ENCODE results near the gene FREM1.

The FREM1 gene

GRCh38 chr9:14883310-14883944, 26.8 kb downstream of the FREM1 start:
- no peak overlapping the region for H3K4me3 ChIP-seq (replicated peaks; ENCODE audit: low read depth, low read length)
- H3K36me3 ChIP-seq (ENCODE audit: control insufficient read depth, insufficient read depth, low read length) = no peaks in the 10 kb centered on the region
- no peak for TF ChIP-seq CTCF (IDR thresholded peaks at IDR 0.05; ENCODE audit: insufficient read depth, low read length, poor library complexity, severe bottlenecking)
- DNase-seq (ENCODE audit: extremely low read depth, insufficient read length) = no peak
- H3K27me3 ChIP-seq (replicated peaks; ENCODE audit: control insufficient read depth, insufficient read depth, low read length) = no peaks in the 10 kb centered on the region

GRCh38 chr9:14882090-14882489, 28.1 kb downstream of the FREM1 start:
- Histone ChIP-seq H3K36me3 (ENCODE audit: control insufficient read depth, insufficient read depth, low read length) (no peaks in the 10 kb centered on the region), H3K27me3 (replicated peaks; ENCODE audit: control insufficient read depth, insufficient read depth, low read length) (no peaks in the 10 kb centered on the region), H3K4me3 (replicated peaks; ENCODE audit: low read depth, low read length) (no peak overlapping the region)
- TF ChIP-seq CTCF (IDR thresholded peaks at IDR 0.05; ENCODE audit: insufficient read depth, low read length, poor library complexity, severe bottlenecking) = no peak
- no peak for DNase-seq (ENCODE audit: extremely low read depth, insufficient read length)

- Histone ChIP-seq H3K36me3 (ENCODE audit: control insufficient read depth, insufficient read depth, low read length) (no peaks in the 10 kb centered on the region), H3K4me3 (replicated peaks; ENCODE audit: low read depth, low read length) (no peak overlapping the region), H3K27me3 (replicated peaks; ENCODE audit: control insufficient read depth, insufficient read depth, low read length) (no peaks in the 10 kb centered on the region)
- DNase-seq (ENCODE audit: extremely low read depth, insufficient read length) = no peak
- TF ChIP-seq CTCF (IDR thresholded peaks at IDR 0.05; ENCODE audit: insufficient read depth, low read length, poor library complexity, severe bottlenecking) = no peak
These were observed 29.2 kb downstream of the FREM1 start for GRCh38 chr9:14881006-14881405.

GRCh38 chr9:14870090-14870489, 40.1 kb downstream of the FREM1 start:
- H3K36me3 ChIP-seq (ENCODE audit: control insufficient read depth, insufficient read depth, low read length) = no peaks in the 10 kb centered on the region
- no peak overlapping the region for H3K4me3 ChIP-seq (replicated peaks; ENCODE audit: low read depth, low read length)
- DNase-seq (ENCODE audit: extremely low read depth, insufficient read length) = no peak
- no peak for TF ChIP-seq CTCF (IDR thresholded peaks at IDR 0.05; ENCODE audit: insufficient read depth, low read length, poor library complexity, severe bottlenecking)
- no peaks in the 10 kb centered on the region for H3K27me3 ChIP-seq (replicated peaks; ENCODE audit: control insufficient read depth, insufficient read depth, low read length)

GRCh38 chr9:14869671-14870070, 40.6 kb downstream of the FREM1 start:
- H3K4me3 ChIP-seq (replicated peaks; ENCODE audit: low read depth, low read length) = no peak overlapping the region
- no peaks in the 10 kb centered on the region for H3K27me3 ChIP-seq (replicated peaks; ENCODE audit: control insufficient read depth, insufficient read depth, low read length)
- H3K36me3 ChIP-seq (ENCODE audit: control insufficient read depth, insufficient read depth, low read length) = no peaks in the 10 kb centered on the region
- DNase-seq (ENCODE audit: extremely low read depth, insufficient read length) = no peak
- no peak for TF ChIP-seq CTCF (IDR thresholded peaks at IDR 0.05; ENCODE audit: insufficient read depth, low read length, poor library complexity, severe bottlenecking)

Data from GM06990 (cell line).